ENCODE measurements around the gene SERPINF2. TPM values are rescaled to one million over a fixed set of nuclear protein-coding genes. Genes with fewer than 3 reads are reported as not detected.
A peak's percentile ranks its signal among the peaks of the same experiment; 100 is the strongest.

The SERPINF2 gene
- total RNA-seq, 1 donor from 2014 or later, result 24.1 TPM

GRCh38 chr17:1787301-1787902 lies 44.7 kb downstream of the SERPINF2 start:
- peaks cover 19% of the 10 kb centered on the region for H3K36me3 ChIP-seq
- H3K9me3 ChIP-seq, result no peaks in the 10 kb centered on the region
- DNase-seq (peak; percentile 39), ATAC-seq (no peak)
- peak overlapping the region; percentile 82 for H3K27ac ChIP-seq
- peaks cover 54% of the 10 kb centered on the region for H3K4me1 ChIP-seq
- no peak for TF ChIP-seq CTCF (IDR thresholded peaks at IDR 0.05)
- intact Hi-C loops (cut with DNase I), result no loop called here
- H3K4me3 ChIP-seq, result no peak overlapping the region
- no peaks in the 10 kb centered on the region for H3K27me3 ChIP-seq (ENCODE audit: low read depth)

- peaks cover 14% of the 10 kb centered on the region for H3K36me3 ChIP-seq
- no peak for ATAC-seq
- no peak overlapping the region for H3K4me3 ChIP-seq
- H3K27ac ChIP-seq, result no peak overlapping the region
- H3K9me3 ChIP-seq, result no peaks in the 10 kb centered on the region
- H3K4me1 ChIP-seq, result peaks cover 30% of the 10 kb centered on the region
- no peaks in the 10 kb centered on the region for H3K27me3 ChIP-seq (ENCODE audit: low read depth)
- peak; percentile 6 for DNase-seq
- intact Hi-C loops (cut with DNase I), result no loop called here
- TF ChIP-seq CTCF (IDR thresholded peaks at IDR 0.05), result no peak
These were observed 47.3 kb downstream of the SERPINF2 start for GRCh38 chr17:1789936-1790335.

- Histone ChIP-seq H3K27ac (no peak overlapping the region), H3K27me3 (ENCODE audit: low read depth) (no peaks in the 10 kb centered on the region), H3K4me1 (peaks cover 12% of the 10 kb centered on the region), H3K36me3 (no peaks in the 10 kb centered on the region), H3K4me3 (no peak overlapping the region), H3K9me3 (no peaks in the 10 kb centered on the region)
- intact Hi-C loops (cut with DNase I), result no loop called here
- DNase-seq (peak; percentile 14), ATAC-seq (no peak)
- no peak for TF ChIP-seq CTCF (IDR thresholded peaks at IDR 0.05)
These were observed 50.1 kb downstream of the SERPINF2 start for GRCh38 chr17:1792495-1793446.

GRCh38 chr17:1793447-1793806 lies 50.8 kb downstream of the SERPINF2 start:
- Histone ChIP-seq H3K27me3 (ENCODE audit: low read depth) (no peaks in the 10 kb centered on the region), H3K27ac (no peak overlapping the region), H3K9me3 (no peaks in the 10 kb centered on the region), H3K4me3 (no peak overlapping the region), H3K4me1 (peaks cover 9% of the 10 kb centered on the region), H3K36me3 (no peaks in the 10 kb centered on the region)
- DNase-seq (no peak), ATAC-seq (no peak)
- intact Hi-C loops (cut with DNase I), result no loop called here
- no peak for TF ChIP-seq CTCF (IDR thresholded peaks at IDR 0.05)

GRCh38 chr17:1796800-1797199 lies 54.1 kb downstream of the SERPINF2 start:
- H3K9me3 ChIP-seq, result no peaks in the 10 kb centered on the region
- peaks cover 9% of the 10 kb centered on the region for H3K4me1 ChIP-seq
- H3K4me3 ChIP-seq, result no peak overlapping the region
- DNase-seq (no peak), ATAC-seq (no peak)
- intact Hi-C loops (cut with DNase I), result no loop called here
- H3K36me3 ChIP-seq, result peaks cover 17% of the 10 kb centered on the region
- no peak overlapping the region for H3K27ac ChIP-seq
- TF ChIP-seq CTCF (IDR thresholded peaks at IDR 0.05), result no peak
- no peaks in the 10 kb centered on the region for H3K27me3 ChIP-seq (ENCODE audit: low read depth)

Data from lower lobe of right lung (tissue), 2 donors.